ENCODE data around the gene TAF15. TPM values are rescaled to one million over a fixed set of nuclear protein-coding genes. Genes with fewer than 3 reads are reported as not detected.
A peak's percentile ranks its signal among the peaks of the same experiment; 100 is the strongest.

The TAF15 gene
- polyA plus RNA-seq, 4 donors, result 70.3 to 166 (median 123) TPM

- no peaks in the 10 kb centered on the region for H3K36me3 ChIP-seq (ENCODE audit: control insufficient read depth in 3 of 3, insufficient read depth in 2 of 3, low read depth in 1 of 3, low read length in 3 of 3)
- WGBS, 3 donors, result 88 to 93% (median 93%) methylated on average over 23 to 24 of the region's 24 CpGs
- H3K9me3 ChIP-seq (ENCODE audit: control insufficient read depth in 2 of 2, insufficient read depth in 1 of 2, low read depth in 1 of 2, low read length in 1 of 2), result no peaks in the 10 kb centered on the region
- H3K27ac ChIP-seq (ENCODE audit: low read depth in 1 of 3, low read length in 2 of 3), result no peak overlapping the region
- H3K4me1 ChIP-seq (ENCODE audit: control insufficient read depth in 3 of 3, insufficient read depth in 2 of 3, low read depth in 1 of 3, low read length in 2 of 3), result peaks cover 0 to 8% (median 7%) of the 10 kb centered on the region in 3 donors
- FAIRE-seq (no peak), DNase-seq (no peak)
- no peak overlapping the region for H3K4me3 ChIP-seq (ENCODE audit: low read depth in 1 of 3, low read length in 3 of 3)
- no peaks in the 10 kb centered on the region for H3K27me3 ChIP-seq (ENCODE audit: control insufficient read depth in 3 of 3, insufficient read depth in 3 of 3, low read length in 3 of 3)
These were observed 42.8 kb upstream of the TAF15 start for GRCh38 chr17:35766489-35766877.

GRCh38 chr17:35766903-35767510 lies 42.3 kb upstream of the TAF15 start:
- H3K27me3 ChIP-seq (ENCODE audit: control insufficient read depth in 3 of 3, insufficient read depth in 3 of 3, low read length in 3 of 3), result no peaks in the 10 kb centered on the region
- DNase-seq (peak; percentile 61 to 74), FAIRE-seq (no peak)
- H3K27ac ChIP-seq (ENCODE audit: low read depth in 1 of 3, low read length in 2 of 3), result no peak overlapping the region
- peaks cover 0 to 8% (median 7%) of the 10 kb centered on the region in 3 donors for H3K4me1 ChIP-seq (ENCODE audit: control insufficient read depth in 3 of 3, insufficient read depth in 2 of 3, low read depth in 1 of 3, low read length in 2 of 3)
- H3K4me3 ChIP-seq (ENCODE audit: low read depth in 1 of 3, low read length in 3 of 3), result no peak overlapping the region
- H3K9me3 ChIP-seq (ENCODE audit: control insufficient read depth in 2 of 2, insufficient read depth in 1 of 2, low read depth in 1 of 2, low read length in 1 of 2), result no peaks in the 10 kb centered on the region
- 20 to 42% (median 28%) methylated on average over 7 of the region's 7 CpGs for WGBS, 3 donors
- no peaks in the 10 kb centered on the region for H3K36me3 ChIP-seq (ENCODE audit: control insufficient read depth in 3 of 3, insufficient read depth in 2 of 3, low read depth in 1 of 3, low read length in 3 of 3)

- Histone ChIP-seq H3K9me3 (ENCODE audit: control insufficient read depth in 2 of 2, insufficient read depth in 1 of 2, low read depth in 1 of 2, low read length in 1 of 2) (no peaks in the 10 kb centered on the region), H3K4me1 (ENCODE audit: control insufficient read depth in 3 of 3, insufficient read depth in 2 of 3, low read depth in 1 of 3, low read length in 2 of 3) (peaks cover 0 to 13% (median 8%) of the 10 kb centered on the region in 3 donors), H3K4me3 (ENCODE audit: low read depth in 1 of 3, low read length in 3 of 3) (no peak overlapping the region), H3K36me3 (ENCODE audit: control insufficient read depth in 3 of 3, insufficient read depth in 2 of 3, low read depth in 1 of 3, low read length in 3 of 3) (no peaks in the 10 kb centered on the region), H3K27ac (ENCODE audit: low read depth in 1 of 3, low read length in 2 of 3) (no peak overlapping the region), H3K27me3 (ENCODE audit: control insufficient read depth in 3 of 3, insufficient read depth in 3 of 3, low read length in 3 of 3) (no peaks in the 10 kb centered on the region)
- DNase-seq (peak; percentile 36 to 85), FAIRE-seq (no peak)
- WGBS, 3 donors, result 31 to 63% (median 34%) methylated on average over 2 of the region's 2 CpGs
These were observed 40.5 kb upstream of the TAF15 start for GRCh38 chr17:35768797-35769196.

- no peaks in the 10 kb centered on the region for H3K27me3 ChIP-seq (ENCODE audit: control insufficient read depth in 3 of 3, insufficient read depth in 3 of 3, low read length in 3 of 3)
- DNase-seq, result no peak
- FAIRE-seq, result no peak
- H3K36me3 ChIP-seq (ENCODE audit: control insufficient read depth in 3 of 3, insufficient read depth in 2 of 3, low read depth in 1 of 3, low read length in 3 of 3), result no peaks in the 10 kb centered on the region
- H3K9me3 ChIP-seq (ENCODE audit: control insufficient read depth in 2 of 2, insufficient read depth in 1 of 2, low read depth in 1 of 2, low read length in 1 of 2), result no peaks in the 10 kb centered on the region
- peak overlapping the region in 1 of 3 donors; percentile 50 for H3K27ac ChIP-seq (ENCODE audit: low read depth in 1 of 3, low read length in 2 of 3)
- WGBS, 3 donors, result 95 to 97% (median 97%) methylated on average over 47 to 48 of the region's 48 CpGs
- no peak overlapping the region for H3K4me3 ChIP-seq (ENCODE audit: low read depth in 1 of 3, low read length in 3 of 3)
- H3K4me1 ChIP-seq (ENCODE audit: control insufficient read depth in 3 of 3, insufficient read depth in 2 of 3, low read depth in 1 of 3, low read length in 2 of 3), result peaks cover 3 to 13% (median 9%) of the 10 kb centered on the region in 3 donors
These were observed 39.3 kb upstream of the TAF15 start for GRCh38 chr17:35769895-35770486.

GRCh38 chr17:35773129-35773528 lies 36.2 kb upstream of the TAF15 start:
- Histone ChIP-seq H3K27ac (ENCODE audit: low read depth in 1 of 3, low read length in 2 of 3) (no peak overlapping the region), H3K4me3 (ENCODE audit: low read depth in 1 of 3, low read length in 3 of 3) (no peak overlapping the region), H3K36me3 (ENCODE audit: control insufficient read depth in 3 of 3, insufficient read depth in 2 of 3, low read depth in 1 of 3, low read length in 3 of 3) (no peaks in the 10 kb centered on the region), H3K4me1 (ENCODE audit: control insufficient read depth in 3 of 3, insufficient read depth in 2 of 3, low read depth in 1 of 3, low read length in 2 of 3) (peaks cover 3 to 20% (median 9%) of the 10 kb centered on the region in 3 donors), H3K9me3 (ENCODE audit: control insufficient read depth in 2 of 2, insufficient read depth in 1 of 2, low read depth in 1 of 2, low read length in 1 of 2) (no peaks in the 10 kb centered on the region), H3K27me3 (ENCODE audit: control insufficient read depth in 3 of 3, insufficient read depth in 3 of 3, low read length in 3 of 3) (no peaks in the 10 kb centered on the region)
- 84 to 87% (median 85%) methylated on average over 20 of the region's 20 CpGs for WGBS, 3 donors
- FAIRE-seq, result no peak
- no peak for DNase-seq

GRCh38 chr17:35773679-35774425 lies 35.4 kb upstream of the TAF15 start:
- Histone ChIP-seq H3K9me3 (ENCODE audit: control insufficient read depth in 2 of 2, insufficient read depth in 1 of 2, low read depth in 1 of 2, low read length in 1 of 2) (no peaks in the 10 kb centered on the region), H3K4me3 (ENCODE audit: low read depth in 1 of 3, low read length in 3 of 3) (no peak overlapping the region), H3K27ac (ENCODE audit: low read depth in 1 of 3, low read length in 2 of 3) (peak overlapping the region in 1 of 3 donors; percentile 61), H3K36me3 (ENCODE audit: control insufficient read depth in 3 of 3, insufficient read depth in 2 of 3, low read depth in 1 of 3, low read length in 3 of 3) (peaks cover 0 to 2% (median 0%) of the 10 kb centered on the region in 3 donors), H3K27me3 (ENCODE audit: control insufficient read depth in 3 of 3, insufficient read depth in 3 of 3, low read length in 3 of 3) (peaks cover 0 to 2% (median 0%) of the 10 kb centered on the region in 3 donors), H3K4me1 (ENCODE audit: control insufficient read depth in 3 of 3, insufficient read depth in 2 of 3, low read depth in 1 of 3, low read length in 2 of 3) (peaks cover 3 to 18% (median 8%) of the 10 kb centered on the region in 3 donors)
- 63 to 84% (median 78%) methylated on average over 10 of the region's 10 CpGs for WGBS, 3 donors
- FAIRE-seq (no peak), DNase-seq (no peak)

- H3K4me1 ChIP-seq (ENCODE audit: control insufficient read depth in 3 of 3, insufficient read depth in 2 of 3, low read depth in 1 of 3, low read length in 2 of 3), result peaks cover 3 to 12% (median 4%) of the 10 kb centered on the region in 3 donors
- DNase-seq, result peak in 1 of 2 donors; percentile 27
- H3K27me3 ChIP-seq (ENCODE audit: control insufficient read depth in 3 of 3, insufficient read depth in 3 of 3, low read length in 3 of 3), result peaks cover 0 to 2% (median 0%) of the 10 kb centered on the region in 3 donors
- H3K36me3 ChIP-seq (ENCODE audit: control insufficient read depth in 3 of 3, insufficient read depth in 2 of 3, low read depth in 1 of 3, low read length in 3 of 3), result peaks cover 0 to 2% (median 0%) of the 10 kb centered on the region in 3 donors
- H3K9me3 ChIP-seq (ENCODE audit: control insufficient read depth in 2 of 2, insufficient read depth in 1 of 2, low read depth in 1 of 2, low read length in 1 of 2), result no peaks in the 10 kb centered on the region
- peak overlapping the region in 1 of 3 donors; percentile 61 for H3K27ac ChIP-seq (ENCODE audit: low read depth in 1 of 3, low read length in 2 of 3)
- FAIRE-seq, result no peak
- no peak overlapping the region for H3K4me3 ChIP-seq (ENCODE audit: low read depth in 1 of 3, low read length in 3 of 3)
- 36 to 56% (median 51%) methylated on average over 5 of the region's 5 CpGs for WGBS, 3 donors
These were observed 34.8 kb upstream of the TAF15 start for GRCh38 chr17:35774499-35774898.

GRCh38 chr17:35775039-35775438 lies 34.2 kb upstream of the TAF15 start:
- Histone ChIP-seq H3K4me1 (ENCODE audit: control insufficient read depth in 3 of 3, insufficient read depth in 2 of 3, low read depth in 1 of 3, low read length in 2 of 3) (peaks cover 2 to 12% (median 3%) of the 10 kb centered on the region in 3 donors), H3K9me3 (ENCODE audit: control insufficient read depth in 2 of 2, insufficient read depth in 1 of 2, low read depth in 1 of 2, low read length in 1 of 2) (no peaks in the 10 kb centered on the region), H3K27ac (ENCODE audit: low read depth in 1 of 3, low read length in 2 of 3) (peak overlapping the region in 1 of 3 donors; percentile 61), H3K4me3 (ENCODE audit: low read depth in 1 of 3, low read length in 3 of 3) (no peak overlapping the region), H3K27me3 (ENCODE audit: control insufficient read depth in 3 of 3, insufficient read depth in 3 of 3, low read length in 3 of 3) (peaks cover 0 to 2% (median 0%) of the 10 kb centered on the region in 3 donors), H3K36me3 (ENCODE audit: control insufficient read depth in 3 of 3, insufficient read depth in 2 of 3, low read depth in 1 of 3, low read length in 3 of 3) (peaks cover 0 to 2% (median 0%) of the 10 kb centered on the region in 3 donors)
- WGBS, 3 donors, result 57 to 68% (median 63%) methylated on average over 5 of the region's 5 CpGs
- no peak for DNase-seq
- no peak for FAIRE-seq
